ENCODE measurements around the gene PTH2. TPM values are rescaled to one million over a fixed set of nuclear protein-coding genes. Genes with fewer than 3 reads are reported as not detected.
A peak's percentile ranks its signal among the peaks of the same experiment; 100 is the strongest.

The PTH2 gene
- total RNA-seq, 2 donors from 2014 or later, result not detected

- intact Hi-C loops (cut with DNase I), result no loop called here
- DNase-seq (peak; percentile 82), ATAC-seq (peak; percentile 78 to 80)
Observed at GRCh38 chr19:49421039-49421877, 2.0 kb downstream of the PTH2 start.

GRCh38 chr19:49420227-49420626, 3.0 kb downstream of the PTH2 start:
- intact Hi-C loops (cut with DNase I), result no loop called here
- no peak for ATAC-seq

GRCh38 chr19:49419173-49419572, 4.1 kb downstream of the PTH2 start:
- no peak for ATAC-seq
- intact Hi-C loops (cut with DNase I), result loop anchor here in 1 of 2 donors (10.0 kb wide), 1 partner anchor 134 kb away; no protein-coding TSS in a partner anchor
- no peak for DNase-seq

More at GRCh38 chr19:49420227-49420626, 3.0 kb downstream of the PTH2 start:
- DNase-seq, result no peak

GRCh38 chr19:49418511-49418910, 4.7 kb downstream of the PTH2 start:
- intact Hi-C loops (cut with DNase I), result loop anchor here in 1 of 2 donors (10.0 kb wide), 1 partner anchor 134 kb away; no protein-coding TSS in a partner anchor
- no peak for ATAC-seq
- DNase-seq, result no peak

- intact Hi-C loops (cut with DNase I), result loop anchor here in 1 of 2 donors (10.0 kb wide), 1 partner anchor 132 kb away; no protein-coding TSS in a partner anchor
Observed at GRCh38 chr19:49417088-49417487, 6.2 kb downstream of the PTH2 start.

GRCh38 chr19:49415810-49416200, 7.4 kb downstream of the PTH2 start:
- ATAC-seq, result no peak
- DNase-seq, result no peak
- intact Hi-C loops (cut with DNase I), result loop anchor here in 1 of 2 donors (10.0 kb wide), 1 partner anchor 131 kb away; no protein-coding TSS in a partner anchor

More at GRCh38 chr19:49417088-49417487, 6.2 kb downstream of the PTH2 start:
- DNase-seq, result no peak
- ATAC-seq, result no peak

- DNase-seq (no peak), ATAC-seq (peak in 1 of 2 donors; percentile 41)
- intact Hi-C loops (cut with DNase I), result loop anchor here in 1 of 2 donors (10.0 kb wide), 1 partner anchor 130 kb away; no protein-coding TSS in a partner anchor
Observed at GRCh38 chr19:49415102-49415809, 8.0 kb downstream of the PTH2 start.

GRCh38 chr19:49414256-49414655, 9.0 kb downstream of the PTH2 start:
- ATAC-seq (no peak), DNase-seq (no peak)
- intact Hi-C loops (cut with DNase I), result loop anchor here in 1 of 2 donors (10.0 kb wide), 1 partner anchor 129 kb away; no protein-coding TSS in a partner anchor

- ATAC-seq, result no peak
- intact Hi-C loops (cut with DNase I), result loop anchor here in 1 of 2 donors (10.0 kb wide), 1 partner anchor 129 kb away; no protein-coding TSS in a partner anchor
- DNase-seq, result no peak
Observed at GRCh38 chr19:49413348-49413747, 9.9 kb downstream of the PTH2 start.

- ATAC-seq (no peak), DNase-seq (no peak)
- intact Hi-C loops (cut with DNase I), result loop anchor here in 1 of 2 donors (10.0 kb wide), 1 partner anchor 127 kb away; no protein-coding TSS in a partner anchor
Observed at GRCh38 chr19:49411681-49412326, 11.4 kb downstream of the PTH2 start.

- ATAC-seq, result no peak
Observed at GRCh38 chr19:49409441-49410029, 13.7 kb downstream of the PTH2 start.

GRCh38 chr19:49408816-49409440, 14.3 kb downstream of the PTH2 start:
- ATAC-seq, result no peak
- DNase-seq, result no peak
- intact Hi-C loops (cut with DNase I), result no loop called here

More at GRCh38 chr19:49409441-49410029, 13.7 kb downstream of the PTH2 start:
- intact Hi-C loops (cut with DNase I), result loop anchor here in 1 of 2 donors (10.0 kb wide), 1 partner anchor 125 kb away; no protein-coding TSS in a partner anchor
- no peak for DNase-seq

- ATAC-seq (no peak), DNase-seq (no peak)
- intact Hi-C loops (cut with DNase I), result no loop called here
Observed at GRCh38 chr19:49407482-49408015, 15.7 kb downstream of the PTH2 start.

- DNase-seq, result no peak
- no peak for ATAC-seq
- intact Hi-C loops (cut with DNase I), result no loop called here
Observed at GRCh38 chr19:49407079-49407478, 16.2 kb downstream of the PTH2 start.

GRCh38 chr19:49403404-49404187, 19.6 kb downstream of the PTH2 start:
- intact Hi-C loops (cut with DNase I), result no loop called here
- ATAC-seq, result no peak
- no peak for DNase-seq

- intact Hi-C loops (cut with DNase I), result no loop called here
- ATAC-seq (no peak), DNase-seq (no peak)
Observed at GRCh38 chr19:49400029-49400428, 23.2 kb downstream of the PTH2 start.

- intact Hi-C loops (cut with DNase I), result no loop called here
- DNase-seq, result no peak
- ATAC-seq, result no peak
Observed at GRCh38 chr19:49398931-49399330, 24.3 kb downstream of the PTH2 start.
